HEK293T (cell line): ENCODE measurements around the gene E2F6.

Experiments used
- FOXA1 ChIP-seq: fragments of 450-650 bp; IDR thresholded peaks from 2 replicates; pipeline ENCODE4 v1.6.1; 2016; ENCODE audit warnings: mild to moderate bottlenecking
- HDGF ChIP-seq: fragments of 450-650 bp; IDR thresholded peaks from 2 replicates; pipeline ENCODE4 v1.6.1; 2017; ENCODE audit warnings: antibody characterized with exemption, borderline replicate concordance
- LEF1 ChIP-seq: fragments of 450-650 bp; IDR thresholded peaks from 2 replicates; pipeline ENCODE4 v1.6.1; 2017; ENCODE audit warnings: mild to moderate bottlenecking, borderline replicate concordance
- SP1 ChIP-seq: fragments of 450-650 bp; IDR thresholded peaks from 2 replicates; pipeline ENCODE4 v1.6.1; 2017

- TF ChIP-seq FOXA1: no peak
- TF ChIP-seq SP1: no peak
- TF ChIP-seq HDGF: no peak
- TF ChIP-seq LEF1: no peak
Observed at GRCh38 chr2:11427224-11427623, 38.7 kb downstream of the E2F6 start.
